HUES6 (cell line): ENCODE data around the gene C4BPB.
A peak's percentile ranks its signal among the peaks of the same experiment; 100 is the strongest.

Source experiments
- H3K27ac ChIP-seq: 2 replicates; pipeline ENCODE4 v1.7.0; 2013; ENCODE audit warnings: low read depth, mild to moderate bottlenecking, low read length, inconsistent platforms
- H3K27me3 ChIP-seq: 2 replicates; pipeline ENCODE4 v1.6.1; 2013; ENCODE audit warnings: low read length; ENCODE audit not compliant: control insufficient read depth, insufficient read depth
- H3K36me3 ChIP-seq: 2 replicates; pipeline ENCODE4 v1.6.1; 2013; ENCODE audit warnings: low read length; ENCODE audit not compliant: control insufficient read depth, insufficient read depth
- H3K4me1 ChIP-seq: 2 replicates; pipeline ENCODE4 v1.6.1; 2013; ENCODE audit warnings: low read length; ENCODE audit not compliant: control insufficient read depth, insufficient read depth
- H3K4me3 ChIP-seq: 2 replicates; pipeline ENCODE4 v1.5.1; 2013; ENCODE audit warnings: low read depth, low read length
- H3K9ac ChIP-seq: one replicate; pipeline ENCODE4 v1.6.1; 2013; ENCODE audit warnings: mild to moderate bottlenecking, low read length
- H3K9me3 ChIP-seq: 2 replicates; pipeline ENCODE4 v1.6.1; 2013; ENCODE audit warnings: low read depth, low read length; ENCODE audit not compliant: control insufficient read depth, insufficient read depth

C4BPB gene

GRCh38 chr1:207050480-207051190 lies 38.0 kb upstream of the C4BPB start:
- Histone ChIP-seq H3K27ac (peak overlapping the region; percentile 78), H3K4me3 (peak overlapping the region; percentile 84), H3K4me1 (peaks cover 12% of the 10 kb centered on the region), H3K9ac (peak overlapping the region; percentile 91), H3K9me3 (no peaks in the 10 kb centered on the region), H3K27me3 (no peaks in the 10 kb centered on the region), H3K36me3 (peaks cover 25% of the 10 kb centered on the region)

GRCh38 chr1:207051191-207051943 lies 37.3 kb upstream of the C4BPB start, which contains the start of gene YOD1:
Gene YOD1 (minus strand): TSS chr1:207051208. CDS start chr1:207051030, 178 bp downstream.
- Histone ChIP-seq H3K4me3 (peak within 1 kb of the TSS; percentile 84), H3K36me3 (peaks cover 18% of the 10 kb centered on the region), H3K27me3 (no peaks in the 10 kb centered on the region), H3K9me3 (no peaks in the 10 kb centered on the region), H3K4me1 (peaks cover 12% of the 10 kb centered on the region), H3K27ac (peak within 1 kb of the TSS; percentile 78), H3K9ac (peak within 1 kb of the TSS; percentile 91)

DNA sequence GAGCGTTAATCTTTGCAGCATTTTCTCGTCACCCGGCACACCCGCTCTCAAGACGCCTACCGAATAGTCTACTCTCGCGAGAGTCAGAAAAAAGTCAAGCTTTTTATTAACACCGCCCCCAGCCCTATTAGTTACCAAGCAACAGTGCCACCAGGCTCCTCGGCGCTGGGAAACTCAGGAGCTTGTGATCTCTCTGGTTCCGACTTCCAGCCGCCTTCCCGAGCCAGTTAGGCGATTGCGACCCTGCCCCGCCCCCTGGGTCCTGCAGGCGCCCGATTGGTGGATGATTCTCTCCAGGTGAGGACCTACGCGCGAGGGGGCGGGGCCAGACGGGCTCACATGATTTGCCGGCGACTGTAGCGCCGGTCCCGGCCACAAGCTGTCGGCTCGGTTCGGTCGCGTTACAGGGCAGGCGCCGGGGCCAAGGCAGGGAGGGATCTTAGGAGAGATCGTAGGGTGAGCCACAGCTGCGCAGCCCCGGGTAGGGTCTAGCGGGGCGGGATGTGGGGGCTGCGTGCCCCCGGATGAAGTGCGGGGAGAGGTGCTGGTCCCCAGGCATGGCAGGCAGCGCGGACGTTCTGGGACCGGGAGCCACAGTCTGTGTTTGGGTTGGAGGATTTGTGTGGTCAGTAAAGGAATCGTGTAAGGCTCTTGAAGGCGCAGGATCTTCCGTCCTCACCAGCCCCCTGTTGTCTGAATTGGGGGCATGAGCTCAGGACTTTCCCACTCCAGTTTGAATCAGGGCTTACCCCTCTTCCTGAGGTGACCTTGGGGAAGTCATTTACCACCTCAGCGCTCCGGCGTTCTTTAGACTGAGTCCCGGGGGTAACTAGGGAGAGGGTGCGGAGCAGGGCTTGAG lies 35.5 kb upstream of the C4BPB start, which contains the start of gene PFKFB2:
TSS of gene PFKFB2 (plus strand) at position 365 of the 859 bp plus-strand sequence. CDS start 1,443 bp downstream, outside the sequence.
- Histone ChIP-seq H3K4me3 (peak within 1 kb of the TSS; percentile 84), H3K27ac (peak within 1 kb of the TSS; percentile 75), H3K27me3 (no peaks in the 10 kb centered on the region), H3K9me3 (no peaks in the 10 kb centered on the region), H3K36me3 (peaks cover 12% of the 10 kb centered on the region), H3K9ac (peak within 1 kb of the TSS; percentile 85), H3K4me1 (peaks cover 12% of the 10 kb centered on the region)

DNA sequence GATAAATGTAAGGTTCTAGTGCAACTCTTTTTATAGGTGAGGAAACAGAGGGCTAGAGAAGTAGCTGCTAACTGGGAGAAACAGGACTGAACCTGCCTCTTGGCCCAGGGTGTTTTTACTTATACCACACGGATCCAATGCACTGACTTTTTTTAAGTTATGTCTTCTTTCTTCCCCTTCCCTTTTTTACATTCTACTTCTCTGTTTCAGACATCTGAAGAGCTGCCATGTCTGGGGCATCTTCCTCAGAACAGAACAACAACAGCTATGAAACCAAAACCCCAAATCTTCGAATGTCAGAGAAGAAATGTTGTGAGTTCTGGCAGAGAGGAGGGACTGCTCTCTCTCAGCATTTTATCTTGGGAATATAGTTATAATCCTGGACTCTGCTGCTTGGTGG lies 34.2 kb upstream of the C4BPB start:
- peaks cover under 1% of the 10 kb centered on the region; the same call in 1 of the 2 replicates for H3K36me3 ChIP-seq
- H3K4me1 ChIP-seq: peaks cover 11% of the 10 kb centered on the region
- no peaks in the 10 kb centered on the region for H3K9me3 ChIP-seq
- no peak overlapping the region for H3K9ac ChIP-seq
- no peak overlapping the region for H3K27ac ChIP-seq
- H3K4me3 ChIP-seq: no peak overlapping the region
- no peaks in the 10 kb centered on the region for H3K27me3 ChIP-seq

DNA sequence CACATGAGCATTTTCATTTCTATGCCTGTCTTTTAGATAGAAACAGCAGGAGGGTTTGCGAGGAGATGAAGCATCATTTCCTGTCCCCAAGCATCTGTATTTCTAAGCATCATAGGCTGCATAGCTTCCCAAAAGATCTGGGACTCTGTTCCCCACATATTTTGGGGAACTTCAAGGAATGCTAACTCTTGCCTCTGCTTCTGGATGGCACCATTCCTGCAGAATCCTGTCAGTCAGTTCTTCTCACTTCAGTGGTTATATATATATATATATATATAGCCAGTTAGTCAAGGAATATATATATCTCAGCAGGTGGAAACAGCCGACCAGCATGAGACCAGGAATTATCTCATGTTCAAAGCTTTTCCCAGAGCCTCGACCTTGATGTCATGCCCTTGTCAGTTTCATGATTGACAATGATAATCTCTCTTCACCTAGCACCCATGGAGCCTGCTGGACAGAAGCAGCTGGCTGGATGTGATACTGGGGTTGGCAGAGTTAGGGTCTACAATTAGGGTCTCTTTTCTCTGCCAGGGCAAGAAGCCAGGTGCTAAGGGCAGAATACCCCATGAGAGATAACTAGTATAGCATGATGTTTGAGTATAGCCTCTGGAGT lies 33.2 kb upstream of the C4BPB start:
- Histone ChIP-seq H3K4me1 (peaks cover 11% of the 10 kb centered on the region), H3K27ac (no peak overlapping the region), H3K9me3 (no peaks in the 10 kb centered on the region), H3K9ac (no peak overlapping the region), H3K36me3 (peaks cover 4% of the 10 kb centered on the region), H3K4me3 (no peak overlapping the region), H3K27me3 (no peaks in the 10 kb centered on the region)

DNA sequence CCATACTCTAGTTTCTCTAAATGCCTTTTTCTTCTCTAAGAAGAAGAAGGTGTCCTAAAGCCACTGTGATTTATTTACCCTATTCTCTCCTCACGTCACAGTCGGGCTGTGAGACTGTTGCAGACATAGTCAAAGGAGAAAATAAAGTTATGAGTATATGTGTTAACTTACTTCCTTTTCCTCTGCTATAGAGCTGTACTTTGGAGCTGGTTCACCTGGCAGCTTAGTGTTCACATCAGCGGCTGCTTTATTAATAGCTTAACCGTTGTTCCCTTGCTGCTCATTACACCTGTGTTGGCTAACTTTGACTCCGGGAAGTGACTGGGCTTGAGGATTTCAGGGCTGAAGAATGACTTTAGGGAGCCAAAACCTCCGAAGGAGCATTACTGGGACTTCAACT lies 32.0 kb upstream of the C4BPB start:
- Histone ChIP-seq H3K9me3 (no peaks in the 10 kb centered on the region), H3K9ac (no peak overlapping the region), H3K27ac (no peak overlapping the region), H3K4me3 (no peak overlapping the region), H3K4me1 (peaks cover 6% of the 10 kb centered on the region), H3K27me3 (no peaks in the 10 kb centered on the region), H3K36me3 (peaks cover 4% of the 10 kb centered on the region)

DNA sequence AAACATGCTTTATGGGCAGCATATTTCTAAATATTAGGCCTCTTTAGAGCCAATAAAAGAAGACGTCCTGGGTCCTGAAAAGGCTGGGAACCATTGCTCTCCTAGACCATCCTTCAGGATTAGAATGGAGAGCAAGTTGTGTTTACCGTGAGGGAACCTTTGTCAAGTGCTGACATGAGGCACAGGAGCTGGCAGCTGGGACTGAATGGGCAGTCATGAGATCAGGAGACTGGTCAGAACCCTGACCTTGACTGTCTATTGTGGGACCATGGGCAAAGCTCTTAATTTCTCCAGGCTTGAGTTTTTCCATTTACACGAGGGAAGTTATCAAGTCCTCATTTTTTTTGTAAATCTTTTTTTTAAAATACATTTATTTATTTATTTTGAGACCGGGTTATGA lies 30.4 kb upstream of the C4BPB start:
- no peak overlapping the region for H3K27ac ChIP-seq
- no peak overlapping the region for H3K9ac ChIP-seq
- H3K36me3 ChIP-seq: peaks cover 20% of the 10 kb centered on the region
- H3K4me3 ChIP-seq: no peak overlapping the region
- no peaks in the 10 kb centered on the region for H3K27me3 ChIP-seq
- peaks cover 4% of the 10 kb centered on the region; the same call in 1 of the 2 replicates for H3K4me1 ChIP-seq
- no peaks in the 10 kb centered on the region for H3K9me3 ChIP-seq

DNA sequence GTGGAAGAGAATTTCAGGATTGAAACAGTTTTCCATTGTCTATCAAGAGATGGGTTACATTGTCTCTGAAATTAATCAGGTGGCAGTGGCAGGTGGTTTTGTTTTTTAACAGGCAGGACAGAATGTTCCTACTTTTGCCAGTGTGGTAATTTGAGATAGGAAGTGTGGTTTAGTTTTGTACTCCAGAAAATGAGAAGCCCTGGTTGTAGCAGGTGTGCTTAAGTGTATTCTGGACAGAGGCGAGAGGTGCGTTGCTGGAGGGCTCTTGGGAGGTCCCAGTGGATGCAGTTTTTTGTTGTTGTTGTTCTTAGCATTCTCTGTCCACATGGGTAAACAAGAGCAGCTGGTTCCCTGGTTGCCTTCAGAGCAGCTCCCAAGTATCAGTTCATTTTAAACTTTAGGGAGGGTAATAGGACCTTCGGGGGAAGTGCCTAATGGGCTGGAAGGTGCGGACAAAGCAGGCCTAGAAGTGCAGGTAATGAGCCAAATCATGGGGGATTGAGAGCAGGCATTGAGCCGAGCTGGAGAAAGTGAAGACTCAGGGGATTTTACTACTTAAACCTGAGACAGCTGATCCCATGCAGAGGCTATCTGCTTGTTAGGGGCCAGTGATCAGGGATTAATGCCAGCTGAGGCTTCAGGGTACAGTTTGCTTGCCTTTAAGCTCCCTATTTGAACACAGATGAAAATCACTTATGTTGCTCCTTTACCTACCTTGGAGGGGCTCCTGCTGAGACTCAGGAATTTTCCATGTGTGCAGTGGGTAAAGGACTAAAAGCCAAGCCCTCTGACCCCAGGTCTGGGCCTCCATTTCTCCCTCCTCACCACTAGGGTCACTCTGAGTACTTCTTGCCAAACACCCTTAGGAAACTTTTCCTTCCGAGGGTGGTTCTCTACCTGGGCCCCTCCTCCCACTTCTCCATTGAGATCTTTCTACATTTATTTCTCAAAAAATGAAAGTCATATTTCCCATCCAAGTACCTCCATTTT lies 29.5 kb upstream of the C4BPB start:
- H3K27ac ChIP-seq: no peak overlapping the region
- H3K27me3 ChIP-seq: no peaks in the 10 kb centered on the region
- H3K4me1 ChIP-seq: peaks cover 4% of the 10 kb centered on the region; the same call in 1 of the 2 replicates
- H3K9ac ChIP-seq: no peak overlapping the region
- peaks cover 29% of the 10 kb centered on the region for H3K36me3 ChIP-seq
- H3K4me3 ChIP-seq: no peak overlapping the region
- no peaks in the 10 kb centered on the region for H3K9me3 ChIP-seq

DNA sequence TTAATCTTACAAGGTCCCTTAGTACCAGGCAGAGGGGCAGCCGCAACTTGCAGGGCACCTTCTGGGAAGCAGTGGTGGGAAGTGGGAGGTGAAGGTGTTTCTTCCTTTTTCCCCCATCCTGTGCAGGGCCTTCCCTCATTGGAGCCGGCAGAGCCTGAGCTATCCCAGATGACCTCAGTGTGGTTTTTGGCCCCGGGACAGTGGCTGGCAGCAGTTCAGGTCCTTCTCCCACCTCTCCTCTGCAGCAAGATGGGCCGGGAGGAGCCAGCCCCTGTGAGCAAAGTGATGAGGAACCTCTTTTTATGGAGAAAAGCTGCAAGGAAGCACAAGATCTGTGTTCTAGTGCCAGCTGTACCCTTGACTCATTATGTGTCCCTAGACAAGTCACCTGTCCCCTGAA lies 28.8 kb upstream of the C4BPB start:
- no peaks in the 10 kb centered on the region for H3K27me3 ChIP-seq
- no peak overlapping the region for H3K9ac ChIP-seq
- H3K4me1 ChIP-seq: peaks cover 4% of the 10 kb centered on the region; the same call in 1 of the 2 replicates
- no peaks in the 10 kb centered on the region for H3K9me3 ChIP-seq
- H3K4me3 ChIP-seq: no peak overlapping the region
- no peak overlapping the region for H3K27ac ChIP-seq
- peaks cover 34% of the 10 kb centered on the region for H3K36me3 ChIP-seq
